GM19193 (cell line): Measurements from ENCODE around the gene CFAP126.

ENCODE experiments used
- POLR2A ChIP-seq: IDR thresholded peaks from 4 replicates; pipeline ENCODE4 v1.6.1; 2011; ENCODE audit not compliant: insufficient read depth, insufficient read length; ENCODE audit errors: extremely low read depth

Gene CFAP126, protein sequence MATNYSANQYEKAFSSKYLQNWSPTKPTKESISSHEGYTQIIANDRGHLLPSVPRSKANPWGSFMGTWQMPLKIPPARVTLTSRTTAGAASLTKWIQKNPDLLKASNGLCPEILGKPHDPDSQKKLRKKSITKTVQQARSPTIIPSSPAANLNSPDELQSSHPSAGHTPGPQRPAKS

DNA sequence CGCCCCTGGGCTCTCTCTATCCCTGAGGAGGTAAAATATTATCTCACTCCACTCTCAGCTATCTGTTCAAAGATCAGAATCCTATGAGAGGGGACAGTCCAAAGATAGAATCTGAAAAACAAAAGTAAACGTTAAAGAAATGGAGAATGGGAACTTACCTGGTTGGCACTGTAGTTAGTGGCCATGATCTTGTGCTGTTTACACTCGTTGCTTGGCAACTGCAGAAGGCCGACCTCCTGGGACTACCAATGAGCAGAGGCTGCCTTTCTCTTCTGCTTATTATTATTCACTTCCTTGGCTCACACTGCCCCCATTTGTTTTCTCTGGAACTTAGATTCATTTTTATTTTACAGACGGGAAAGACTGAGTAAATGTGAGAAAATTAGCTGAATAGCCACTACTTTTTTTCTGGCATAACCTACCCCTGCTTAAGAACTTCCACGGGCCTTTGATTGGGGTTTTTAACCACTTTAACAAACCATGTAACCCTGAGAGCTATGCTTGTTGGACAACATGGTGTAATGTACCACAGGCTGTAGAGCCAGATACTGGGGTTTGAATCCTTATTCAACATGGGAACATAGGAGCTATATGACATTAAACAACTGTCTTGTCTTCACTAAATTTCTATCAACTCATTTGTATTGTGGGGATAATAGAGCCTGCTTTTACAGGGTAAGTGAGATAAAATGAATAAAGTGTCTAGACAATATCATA lies at the start of gene CFAP126:
TSS of gene CFAP126 (minus strand) at position 193 of the 717 bp plus-strand sequence. CDS start at position 185, 8 bp downstream.
- no peak for TF ChIP-seq POLR2A

GRCh38 chr1:161408429-161409052 lies 40.9 kb upstream of the CFAP126 start:
- TF ChIP-seq POLR2A, result no peak

DNA sequence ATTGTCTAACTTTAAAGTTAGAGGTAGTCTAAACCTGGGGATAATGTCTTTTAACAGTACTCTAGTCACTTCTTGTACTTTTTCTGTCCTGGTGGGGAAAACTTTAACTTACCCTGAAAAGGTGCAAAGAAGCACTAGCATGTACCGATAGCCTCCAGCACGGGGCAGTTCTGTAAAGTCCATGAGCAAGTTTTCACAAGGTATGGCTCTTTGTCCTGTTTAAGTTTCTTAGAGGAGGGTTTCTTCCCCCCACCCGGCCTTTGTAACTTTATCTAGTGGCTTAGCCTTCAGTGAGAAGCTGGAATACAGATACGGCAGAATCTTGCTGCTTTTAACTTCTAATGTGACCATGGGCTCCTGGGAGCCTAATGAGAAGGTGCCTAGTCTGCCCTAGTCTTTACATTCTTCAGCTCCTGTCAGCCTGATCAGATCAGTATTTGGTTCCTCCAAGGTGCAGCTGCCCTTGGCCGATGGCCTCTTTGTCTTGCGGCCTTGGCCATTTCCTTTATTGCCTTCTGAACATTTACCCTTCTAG lies 39.8 kb upstream of the CFAP126 start:
- no peak for TF ChIP-seq POLR2A

- TF ChIP-seq POLR2A, result no peak
Measured at GRCh38 chr1:161404051-161404597, 36.4 kb upstream of the CFAP126 start.

DNA sequence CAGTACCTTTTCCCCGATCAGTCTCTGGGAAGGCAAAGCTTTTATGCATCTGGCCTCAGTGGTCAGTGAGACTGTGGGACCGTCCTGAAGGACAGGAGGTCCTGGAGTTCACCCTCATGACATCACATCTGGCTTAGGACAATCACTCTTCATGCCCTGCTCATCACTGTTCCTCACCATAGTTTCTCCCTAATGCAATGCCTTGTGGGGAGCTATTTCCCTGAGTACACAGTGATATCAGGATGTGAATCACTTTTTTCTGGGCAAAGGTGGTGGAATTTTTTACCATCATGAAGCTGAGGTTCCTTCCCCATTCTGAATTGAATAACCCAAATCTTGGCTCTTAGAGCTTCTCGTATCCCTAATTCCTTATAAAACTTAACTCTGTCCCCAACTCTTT lies 34.8 kb upstream of the CFAP126 start:
- no peak for TF ChIP-seq POLR2A

GRCh38 chr1:161399257-161399998 lies 31.8 kb upstream of the CFAP126 start:
- peak; percentile 94 for TF ChIP-seq POLR2A

DNA sequence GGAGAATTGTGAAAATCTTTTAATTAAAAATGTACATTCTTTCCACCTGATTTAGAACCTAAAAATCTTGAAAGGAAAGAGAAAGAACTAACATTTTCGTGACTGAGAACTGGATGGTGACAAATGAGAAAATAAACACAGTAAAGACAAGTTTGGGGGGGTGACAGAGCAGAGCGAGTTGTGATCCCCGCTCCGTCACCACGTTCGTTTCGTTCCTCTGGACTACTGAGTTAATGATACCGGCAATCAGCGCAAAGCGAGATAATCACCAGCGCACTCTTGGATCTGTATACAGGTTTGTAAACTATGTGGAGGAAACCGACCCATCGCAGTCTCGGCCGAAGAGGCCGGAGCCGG lies 31.2 kb upstream of the CFAP126 start:
- TF ChIP-seq POLR2A, result no peak

DNA sequence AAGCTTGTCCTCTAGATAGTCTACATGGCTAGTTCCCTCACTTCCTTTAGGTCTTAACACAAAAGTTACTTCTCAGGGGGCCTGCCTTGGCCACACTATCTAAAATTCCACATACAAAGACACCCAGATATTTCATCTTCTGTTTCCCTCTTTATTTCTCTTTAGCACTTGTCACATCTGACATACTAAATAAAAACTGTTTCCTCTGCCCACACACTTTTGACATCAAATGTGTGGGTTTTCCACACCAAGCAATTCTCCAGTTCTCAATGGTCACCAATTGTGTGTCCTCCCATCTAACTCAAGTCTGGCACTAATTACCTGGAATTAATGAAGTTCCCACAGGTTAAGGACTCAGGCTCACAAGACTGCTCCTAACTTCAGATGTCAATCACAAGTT lies 25.5 kb upstream of the CFAP126 start:
- TF ChIP-seq POLR2A, result no peak

- TF ChIP-seq POLR2A, result no peak
Measured at GRCh38 chr1:161391611-161392010, 23.9 kb upstream of the CFAP126 start.

GRCh38 chr1:161390559-161390858 lies 22.8 kb upstream of the CFAP126 start:
- no peak for TF ChIP-seq POLR2A

DNA sequence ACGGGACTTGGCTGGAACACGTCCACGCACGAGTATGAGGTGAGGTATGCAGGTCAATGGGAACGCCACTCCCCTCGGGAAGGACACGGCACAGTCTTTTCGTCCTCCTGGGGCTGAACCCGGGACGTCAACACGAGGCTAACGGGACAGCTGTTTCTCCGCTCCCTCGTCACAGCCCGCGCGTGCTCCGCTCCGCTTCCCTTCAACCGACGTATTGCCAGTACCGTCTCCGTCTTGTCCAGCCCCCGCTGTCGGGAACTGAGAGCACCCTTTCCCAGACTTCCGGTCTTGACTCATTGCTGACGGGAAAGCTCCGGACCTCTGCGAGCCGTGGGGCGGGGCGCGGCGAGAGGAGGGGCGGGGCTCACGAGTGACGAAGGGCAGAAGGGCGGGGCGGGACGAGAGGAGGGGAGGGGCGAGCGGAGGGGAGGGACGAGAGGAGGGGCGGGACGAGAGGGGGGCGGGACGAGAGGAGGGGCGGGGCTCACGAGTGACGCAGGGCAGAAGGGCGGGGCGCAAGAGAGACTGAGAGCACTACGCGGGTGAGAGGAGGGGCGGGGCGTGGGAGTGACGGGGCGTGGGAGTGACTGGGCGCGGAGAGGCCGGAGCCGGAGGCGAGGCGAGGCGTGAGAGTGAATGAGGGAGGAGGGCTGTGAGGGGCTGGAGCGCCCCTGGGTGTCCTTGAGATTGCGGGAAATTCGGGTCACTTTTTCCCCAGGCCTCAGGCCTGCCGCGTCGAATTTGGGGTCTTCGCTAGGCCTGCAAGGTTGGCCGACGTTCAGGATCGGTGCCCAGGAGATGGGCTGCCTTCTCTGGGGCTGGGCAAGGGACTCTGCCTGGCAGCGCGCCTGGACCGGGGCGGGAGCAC lies 22.2 kb upstream of the CFAP126 start:
- TF ChIP-seq POLR2A, result peak; percentile 73

- no peak for TF ChIP-seq POLR2A
Measured at GRCh38 chr1:161388639-161389038, 21.0 kb upstream of the CFAP126 start.

GRCh38 chr1:161382214-161383019 lies 14.7 kb upstream of the CFAP126 start:
- TF ChIP-seq POLR2A, result no peak
